ENCODE results near the gene SLC6A6. TPM values are rescaled to one million over a fixed set of nuclear protein-coding genes. Genes with fewer than 3 reads are reported as not detected.

SLC6A6 gene
- total RNA-seq, 1 experiment from 2014 or later = 211 TPM

DNA sequence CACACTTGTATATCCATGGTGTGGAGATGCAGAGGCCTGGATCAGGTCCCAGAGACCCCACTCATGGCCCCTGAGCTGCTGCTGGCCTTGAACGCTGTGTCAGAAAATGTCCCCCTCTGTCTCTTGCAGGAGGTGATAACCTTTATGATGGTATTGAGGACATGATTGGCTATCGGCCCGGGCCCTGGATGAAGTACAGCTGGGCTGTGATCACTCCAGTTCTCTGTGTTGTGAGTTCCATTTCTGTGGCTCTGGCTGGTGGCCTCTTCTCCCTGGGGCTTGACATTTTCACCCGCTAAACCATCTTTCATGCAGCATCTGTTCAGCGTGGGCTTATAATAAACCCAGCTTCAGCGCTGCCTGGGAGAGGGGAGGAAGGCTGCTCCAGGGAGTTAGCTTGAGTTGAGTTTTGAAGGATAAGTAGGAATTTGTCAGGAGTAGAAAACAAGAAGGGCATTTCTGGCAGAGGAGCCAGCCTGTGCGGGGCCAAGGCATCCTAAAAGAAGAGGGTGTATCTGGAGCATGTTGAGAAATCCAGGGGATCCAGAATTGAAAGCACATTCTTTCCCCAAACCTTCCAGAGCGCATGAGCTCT, 76.6 kb downstream of the SLC6A6 start:
- Mint-ChIP-seq H3K27me3 (ENCODE audit: low read depth) (no peaks in the 10 kb centered on the region), H3K27ac (no peak overlapping the region), H3K9me3 (no peaks in the 10 kb centered on the region), H3K4me3 (no peak overlapping the region), H3K36me3 (peaks cover 82% of the 10 kb centered on the region), H3K4me1 (peaks cover 11% of the 10 kb centered on the region)
- ChIA-PET POLR2A (no interaction called here), CTCF (interaction anchor here (1.2 kb wide), 1 partner anchor 276 kb away, joined by 6 read pairs; no protein-coding TSS in a partner anchor)
- DNase-seq (ENCODE audit: low spot score) (no peak), ATAC-seq (no peak)
- TF ChIP-seq RORB (CRISPR knock-in tag; IDR thresholded peaks at IDR 0.05) = no peak
- TF ChIP-seq EMX1 (CRISPR knock-in tag; IDR thresholded peaks at IDR 0.05) = no peak
- no peak for TF ChIP-seq NR3C1 (CRISPR knock-in tag; conservative IDR thresholded peaks at IDR 0.05; ENCODE audit: low read depth)
- TF ChIP-seq, protein P1, sequence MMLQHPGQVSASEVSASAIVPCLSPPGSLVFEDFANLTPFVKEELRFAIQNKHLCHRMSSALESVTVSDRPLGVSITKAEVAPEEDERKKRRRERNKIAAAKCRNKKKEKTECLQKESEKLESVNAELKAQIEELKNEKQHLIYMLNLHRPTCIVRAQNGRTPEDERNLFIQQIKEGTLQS (CRISPR knock-in tag; conservative IDR thresholded peaks at IDR 0.05) = no peak
- no peak for TF ChIP-seq JAZF1 (CRISPR knock-in tag; IDR thresholded peaks at IDR 0.05)
- TF ChIP-seq, protein P2, sequence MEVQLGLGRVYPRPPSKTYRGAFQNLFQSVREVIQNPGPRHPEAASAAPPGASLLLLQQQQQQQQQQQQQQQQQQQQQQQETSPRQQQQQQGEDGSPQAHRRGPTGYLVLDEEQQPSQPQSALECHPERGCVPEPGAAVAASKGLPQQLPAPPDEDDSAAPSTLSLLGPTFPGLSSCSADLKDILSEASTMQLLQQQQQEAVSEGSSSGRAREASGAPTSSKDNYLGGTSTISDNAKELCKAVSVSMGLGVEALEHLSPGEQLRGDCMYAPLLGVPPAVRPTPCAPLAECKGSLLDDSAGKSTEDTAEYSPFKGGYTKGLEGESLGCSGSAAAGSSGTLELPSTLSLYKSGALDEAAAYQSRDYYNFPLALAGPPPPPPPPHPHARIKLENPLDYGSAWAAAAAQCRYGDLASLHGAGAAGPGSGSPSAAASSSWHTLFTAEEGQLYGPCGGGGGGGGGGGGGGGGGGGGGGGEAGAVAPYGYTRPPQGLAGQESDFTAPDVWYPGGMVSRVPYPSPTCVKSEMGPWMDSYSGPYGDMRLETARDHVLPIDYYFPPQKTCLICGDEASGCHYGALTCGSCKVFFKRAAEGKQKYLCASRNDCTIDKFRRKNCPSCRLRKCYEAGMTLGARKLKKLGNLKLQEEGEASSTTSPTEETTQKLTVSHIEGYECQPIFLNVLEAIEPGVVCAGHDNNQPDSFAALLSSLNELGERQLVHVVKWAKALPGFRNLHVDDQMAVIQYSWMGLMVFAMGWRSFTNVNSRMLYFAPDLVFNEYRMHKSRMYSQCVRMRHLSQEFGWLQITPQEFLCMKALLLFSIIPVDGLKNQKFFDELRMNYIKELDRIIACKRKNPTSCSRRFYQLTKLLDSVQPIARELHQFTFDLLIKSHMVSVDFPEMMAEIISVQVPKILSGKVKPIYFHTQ (CRISPR knock-in tag; IDR thresholded peaks at IDR 0.05) = no peak
- TF ChIP-seq ZNF263 (CRISPR knock-in tag; IDR thresholded peaks at IDR 0.05; ENCODE audit: low read depth) = no peak
- TF ChIP-seq FOXP1 (CRISPR knock-in tag; IDR thresholded peaks at IDR 0.05; ENCODE audit: borderline replicate concordance) = no peak
- no peak for TF ChIP-seq ZNF396 (CRISPR knock-in tag; IDR thresholded peaks at IDR 0.05; ENCODE audit: borderline replicate concordance)
- TF ChIP-seq, protein P3, sequence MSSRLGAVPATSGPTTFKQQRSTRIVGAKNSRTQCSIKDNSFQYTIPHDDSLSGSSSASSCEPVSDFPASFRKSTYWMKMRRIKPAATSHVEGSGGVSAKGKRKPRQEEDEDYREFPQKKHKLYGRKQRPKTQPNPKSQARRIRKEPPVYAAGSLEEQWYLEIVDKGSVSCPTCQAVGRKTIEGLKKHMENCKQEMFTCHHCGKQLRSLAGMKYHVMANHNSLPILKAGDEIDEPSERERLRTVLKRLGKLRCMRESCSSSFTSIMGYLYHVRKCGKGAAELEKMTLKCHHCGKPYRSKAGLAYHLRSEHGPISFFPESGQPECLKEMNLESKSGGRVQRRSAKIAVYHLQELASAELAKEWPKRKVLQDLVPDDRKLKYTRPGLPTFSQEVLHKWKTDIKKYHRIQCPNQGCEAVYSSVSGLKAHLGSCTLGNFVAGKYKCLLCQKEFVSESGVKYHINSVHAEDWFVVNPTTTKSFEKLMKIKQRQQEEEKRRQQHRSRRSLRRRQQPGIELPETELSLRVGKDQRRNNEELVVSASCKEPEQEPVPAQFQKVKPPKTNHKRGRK (CRISPR knock-in tag; IDR thresholded peaks at IDR 0.05; ENCODE audit: borderline replicate concordance) = no peak
- no peak for TF ChIP-seq PRRX2 (CRISPR knock-in tag; IDR thresholded peaks at IDR 0.05)

DNA sequence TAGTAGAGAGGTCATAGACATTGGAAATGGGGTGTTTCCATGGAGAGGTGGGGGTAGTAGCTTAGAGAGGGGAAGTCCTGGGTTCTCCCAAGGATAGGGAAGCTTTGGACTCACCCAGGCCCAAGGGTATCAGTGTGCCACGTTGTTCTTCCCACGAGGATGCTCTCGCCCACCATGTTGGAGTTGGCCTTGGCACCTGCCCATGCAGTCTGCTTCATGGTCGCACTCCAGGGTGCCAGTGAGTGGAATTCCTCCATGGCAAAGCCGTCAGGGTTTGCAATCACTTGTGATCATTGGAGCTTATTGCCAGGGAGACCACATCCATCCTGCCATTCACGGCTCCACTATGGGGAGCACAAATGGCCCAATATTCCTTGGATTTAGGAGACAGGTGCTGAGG, 77.2 kb downstream of the SLC6A6 start:
- ATAC-seq = no peak
- Mint-ChIP-seq H3K9me3 (no peaks in the 10 kb centered on the region), H3K36me3 (peaks cover 83% of the 10 kb centered on the region), H3K27me3 (ENCODE audit: low read depth) (no peaks in the 10 kb centered on the region), H3K4me3 (no peak overlapping the region), H3K4me1 (peaks cover 11% of the 10 kb centered on the region), H3K27ac (no peak overlapping the region)
- TF ChIP-seq, protein P4, sequence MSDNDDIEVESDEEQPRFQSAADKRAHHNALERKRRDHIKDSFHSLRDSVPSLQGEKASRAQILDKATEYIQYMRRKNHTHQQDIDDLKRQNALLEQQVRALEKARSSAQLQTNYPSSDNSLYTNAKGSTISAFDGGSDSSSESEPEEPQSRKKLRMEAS (CRISPR knock-in tag; IDR thresholded peaks at IDR 0.05) = no peak
- TF ChIP-seq MYBL2 (CRISPR knock-in tag; IDR thresholded peaks at IDR 0.05) (no peak), JAZF1 (CRISPR knock-in tag; IDR thresholded peaks at IDR 0.05) (no peak), ATF1 (CRISPR knock-in tag; IDR thresholded peaks at IDR 0.05) (no peak), ZBTB21 (CRISPR knock-in tag; IDR thresholded peaks at IDR 0.05; ENCODE audit: borderline replicate concordance) (no peak), SOX15 (CRISPR knock-in tag; IDR thresholded peaks at IDR 0.05) (no peak), KAT7 (CRISPR knock-in tag; IDR thresholded peaks at IDR 0.05; ENCODE audit: borderline replicate concordance) (no peak)
- TF ChIP-seq, protein P5, sequence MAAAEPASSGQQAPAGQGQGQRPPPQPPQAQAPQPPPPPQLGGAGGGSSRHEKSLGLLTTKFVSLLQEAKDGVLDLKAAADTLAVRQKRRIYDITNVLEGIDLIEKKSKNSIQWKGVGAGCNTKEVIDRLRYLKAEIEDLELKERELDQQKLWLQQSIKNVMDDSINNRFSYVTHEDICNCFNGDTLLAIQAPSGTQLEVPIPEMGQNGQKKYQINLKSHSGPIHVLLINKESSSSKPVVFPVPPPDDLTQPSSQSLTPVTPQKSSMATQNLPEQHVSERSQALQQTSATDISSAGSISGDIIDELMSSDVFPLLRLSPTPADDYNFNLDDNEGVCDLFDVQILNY (CRISPR knock-in tag; IDR thresholded peaks at IDR 0.05) = no peak
- TF ChIP-seq, protein P6, sequence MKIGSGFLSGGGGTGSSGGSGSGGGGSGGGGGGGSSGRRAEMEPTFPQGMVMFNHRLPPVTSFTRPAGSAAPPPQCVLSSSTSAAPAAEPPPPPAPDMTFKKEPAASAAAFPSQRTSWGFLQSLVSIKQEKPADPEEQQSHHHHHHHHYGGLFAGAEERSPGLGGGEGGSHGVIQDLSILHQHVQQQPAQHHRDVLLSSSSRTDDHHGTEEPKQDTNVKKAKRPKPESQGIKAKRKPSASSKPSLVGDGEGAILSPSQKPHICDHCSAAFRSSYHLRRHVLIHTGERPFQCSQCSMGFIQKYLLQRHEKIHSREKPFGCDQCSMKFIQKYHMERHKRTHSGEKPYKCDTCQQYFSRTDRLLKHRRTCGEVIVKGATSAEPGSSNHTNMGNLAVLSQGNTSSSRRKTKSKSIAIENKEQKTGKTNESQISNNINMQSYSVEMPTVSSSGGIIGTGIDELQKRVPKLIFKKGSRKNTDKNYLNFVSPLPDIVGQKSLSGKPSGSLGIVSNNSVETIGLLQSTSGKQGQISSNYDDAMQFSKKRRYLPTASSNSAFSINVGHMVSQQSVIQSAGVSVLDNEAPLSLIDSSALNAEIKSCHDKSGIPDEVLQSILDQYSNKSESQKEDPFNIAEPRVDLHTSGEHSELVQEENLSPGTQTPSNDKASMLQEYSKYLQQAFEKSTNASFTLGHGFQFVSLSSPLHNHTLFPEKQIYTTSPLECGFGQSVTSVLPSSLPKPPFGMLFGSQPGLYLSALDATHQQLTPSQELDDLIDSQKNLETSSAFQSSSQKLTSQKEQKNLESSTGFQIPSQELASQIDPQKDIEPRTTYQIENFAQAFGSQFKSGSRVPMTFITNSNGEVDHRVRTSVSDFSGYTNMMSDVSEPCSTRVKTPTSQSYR (CRISPR knock-in tag; IDR thresholded peaks at IDR 0.05) = no peak
- TF ChIP-seq, protein P7, sequence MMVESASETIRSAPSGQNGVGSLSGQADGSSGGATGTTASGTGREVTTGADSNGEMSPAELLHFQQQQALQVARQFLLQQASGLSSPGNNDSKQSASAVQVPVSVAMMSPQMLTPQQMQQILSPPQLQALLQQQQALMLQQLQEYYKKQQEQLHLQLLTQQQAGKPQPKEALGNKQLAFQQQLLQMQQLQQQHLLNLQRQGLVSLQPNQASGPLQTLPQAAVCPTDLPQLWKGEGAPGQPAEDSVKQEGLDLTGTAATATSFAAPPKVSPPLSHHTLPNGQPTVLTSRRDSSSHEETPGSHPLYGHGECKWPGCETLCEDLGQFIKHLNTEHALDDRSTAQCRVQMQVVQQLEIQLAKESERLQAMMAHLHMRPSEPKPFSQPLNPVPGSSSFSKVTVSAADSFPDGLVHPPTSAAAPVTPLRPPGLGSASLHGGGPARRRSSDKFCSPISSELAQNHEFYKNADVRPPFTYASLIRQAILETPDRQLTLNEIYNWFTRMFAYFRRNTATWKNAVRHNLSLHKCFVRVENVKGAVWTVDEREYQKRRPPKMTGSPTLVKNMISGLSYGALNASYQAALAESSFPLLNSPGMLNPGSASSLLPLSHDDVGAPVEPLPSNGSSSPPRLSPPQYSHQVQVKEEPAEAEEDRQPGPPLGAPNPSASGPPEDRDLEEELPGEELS (CRISPR knock-in tag; IDR thresholded peaks at IDR 0.05) = no peak
- TF ChIP-seq, protein P8, sequence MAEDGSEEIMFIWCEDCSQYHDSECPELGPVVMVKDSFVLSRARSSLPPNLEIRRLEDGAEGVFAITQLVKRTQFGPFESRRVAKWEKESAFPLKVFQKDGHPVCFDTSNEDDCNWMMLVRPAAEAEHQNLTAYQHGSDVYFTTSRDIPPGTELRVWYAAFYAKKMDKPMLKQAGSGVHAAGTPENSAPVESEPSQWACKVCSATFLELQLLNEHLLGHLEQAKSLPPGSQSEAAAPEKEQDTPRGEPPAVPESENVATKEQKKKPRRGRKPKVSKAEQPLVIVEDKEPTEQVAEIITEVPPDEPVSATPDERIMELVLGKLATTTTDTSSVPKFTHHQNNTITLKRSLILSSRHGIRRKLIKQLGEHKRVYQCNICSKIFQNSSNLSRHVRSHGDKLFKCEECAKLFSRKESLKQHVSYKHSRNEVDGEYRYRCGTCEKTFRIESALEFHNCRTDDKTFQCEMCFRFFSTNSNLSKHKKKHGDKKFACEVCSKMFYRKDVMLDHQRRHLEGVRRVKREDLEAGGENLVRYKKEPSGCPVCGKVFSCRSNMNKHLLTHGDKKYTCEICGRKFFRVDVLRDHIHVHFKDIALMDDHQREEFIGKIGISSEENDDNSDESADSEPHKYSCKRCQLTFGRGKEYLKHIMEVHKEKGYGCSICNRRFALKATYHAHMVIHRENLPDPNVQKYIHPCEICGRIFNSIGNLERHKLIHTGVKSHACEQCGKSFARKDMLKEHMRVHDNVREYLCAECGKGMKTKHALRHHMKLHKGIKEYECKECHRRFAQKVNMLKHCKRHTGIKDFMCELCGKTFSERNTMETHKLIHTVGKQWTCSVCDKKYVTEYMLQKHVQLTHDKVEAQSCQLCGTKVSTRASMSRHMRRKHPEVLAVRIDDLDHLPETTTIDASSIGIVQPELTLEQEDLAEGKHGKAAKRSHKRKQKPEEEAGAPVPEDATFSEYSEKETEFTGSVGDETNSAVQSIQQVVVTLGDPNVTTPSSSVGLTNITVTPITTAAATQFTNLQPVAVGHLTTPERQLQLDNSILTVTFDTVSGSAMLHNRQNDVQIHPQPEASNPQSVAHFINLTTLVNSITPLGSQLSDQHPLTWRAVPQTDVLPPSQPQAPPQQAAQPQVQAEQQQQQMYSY (CRISPR knock-in tag; IDR thresholded peaks at IDR 0.05) = no peak
- CTCF ChIA-PET = interaction anchor here (1.2 kb wide), 1 partner anchor 276 kb away, joined by 6 read pairs; no protein-coding TSS in a partner anchor
- POLR2A ChIA-PET = no interaction called here
- DNase-seq (ENCODE audit: low spot score) = no peak
